ENCODE measurements around the gene CYP11A1.
"Not testable (repeated sequence)": the region's sequence is repeated elsewhere in the genome, so short reads cannot be mapped to it uniquely, and the experiment has no call there.

The CYP11A1 gene

GRCh38 chr15:74376226-74376625 lies 8.8 kb upstream of the CYP11A1 start:
- no peak overlapping the region for H3K4me3 ChIP-seq (ENCODE audit: low read depth, low read length)

- H3K4me3 ChIP-seq (ENCODE audit: low read depth, low read length) = no peak overlapping the region
These were observed 7.9 kb upstream of the CYP11A1 start for GRCh38 chr15:74375303-74375693.

GRCh38 chr15:74374648-74375302 lies 7.3 kb upstream of the CYP11A1 start:
- H3K4me3 ChIP-seq (ENCODE audit: low read depth, low read length) = peak overlapping the region; percentile 46

- peak overlapping the region; percentile 46 for H3K4me3 ChIP-seq (ENCODE audit: low read depth, low read length)
These were observed 6.5 kb upstream of the CYP11A1 start for GRCh38 chr15:74373731-74374647.

GRCh38 chr15:74373056-74373650 lies 5.7 kb upstream of the CYP11A1 start:
- H3K4me3 ChIP-seq (ENCODE audit: low read depth, low read length) = no peak overlapping the region

- no peak overlapping the region for H3K4me3 ChIP-seq (ENCODE audit: low read depth, low read length)
These were observed 3.0 kb upstream of the CYP11A1 start for GRCh38 chr15:74370471-74370870.

GRCh38 chr15:74369756-74370155 lies 2.3 kb upstream of the CYP11A1 start:
- no peak overlapping the region for H3K4me3 ChIP-seq (ENCODE audit: low read depth, low read length)

- no peak overlapping the region for H3K4me3 ChIP-seq (ENCODE audit: low read depth, low read length)
These were observed 1.8 kb upstream of the CYP11A1 start for GRCh38 chr15:74369084-74369745.

GRCh38 chr15:74368121-74368520 lies 675 bp upstream of the CYP11A1 start:
- no peak overlapping the region for H3K4me3 ChIP-seq (ENCODE audit: low read depth, low read length)

GRCh38 chr15:74365598-74366445 lies 1.6 kb downstream of the CYP11A1 start:
- H3K4me3 ChIP-seq (ENCODE audit: low read depth, low read length) = peak overlapping the region; percentile 44

GRCh38 chr15:74364936-74365597 lies 2.4 kb downstream of the CYP11A1 start:
- H3K4me3 ChIP-seq (ENCODE audit: low read depth, low read length) = peak overlapping the region; percentile 44

GRCh38 chr15:74362482-74362881 lies 5.0 kb downstream of the CYP11A1 start:
- H3K4me3 ChIP-seq (ENCODE audit: low read depth, low read length) = no peak overlapping the region

GRCh38 chr15:74360855-74361254 lies 6.6 kb downstream of the CYP11A1 start:
- not testable (repeated sequence) for H3K4me3 ChIP-seq (ENCODE audit: low read depth, low read length)

- H3K4me3 ChIP-seq (ENCODE audit: low read depth, low read length) = not testable (repeated sequence)
These were observed 8.1 kb downstream of the CYP11A1 start for GRCh38 chr15:74359376-74359775.

GRCh38 chr15:74357514-74357913 lies 9.9 kb downstream of the CYP11A1 start:
- H3K4me3 ChIP-seq (ENCODE audit: low read depth, low read length) = not testable (repeated sequence)

GRCh38 chr15:74356050-74356449 lies 11.4 kb downstream of the CYP11A1 start:
- not testable (repeated sequence) for H3K4me3 ChIP-seq (ENCODE audit: low read depth, low read length)

- H3K4me3 ChIP-seq (ENCODE audit: low read depth, low read length) = not testable (repeated sequence)
These were observed 13.5 kb downstream of the CYP11A1 start for GRCh38 chr15:74353992-74354391.

- H3K4me3 ChIP-seq (ENCODE audit: low read depth, low read length) = no peak overlapping the region
These were observed 15.0 kb downstream of the CYP11A1 start for GRCh38 chr15:74352393-74352910.

- H3K4me3 ChIP-seq (ENCODE audit: low read depth, low read length) = no peak overlapping the region
These were observed 15.8 kb downstream of the CYP11A1 start for GRCh38 chr15:74351670-74352069.
